H1 (cell line): ENCODE measurements around the gene CDCA3. TPM values are rescaled to one million over a fixed set of nuclear protein-coding genes. Genes with fewer than 3 reads are reported as not detected.

Experiments
- CTCF ChIA-PET: fragments of 300-600 bp; sonication (Branson Sonifier 250); formaldehyde crosslinking; loops from one replicate; lab custom pipeline; 2021; ENCODE audit not compliant: partially characterized antibody; lab: Charles Lee
- POLR2A ChIA-PET: fragments of 300-600 bp; sonication (Branson Sonifier 250); formaldehyde crosslinking; loops from one replicate; lab custom pipeline; 2021; ENCODE audit warnings: inconsistent platforms; ENCODE audit not compliant: partially characterized antibody; lab: Charles Lee
- DNase-seq, 2 experiments: peaks; one replicate each; pipeline versions ENCODE4 v3.0.0 to v3.0.0-alpha.2; 2010 to 2022; ENCODE audit warnings: low spot score in 2 of 2, low read depth in 1 of 2, mixed read lengths in 1 of 2
- FAIRE-seq: peaks from 2 replicates; lab custom pipeline; 2011; peaks lifted over from hg19 to GRCh38; lab: Jason Lieb, UNC
- H2AFZ ChIP-seq: 2 replicates; pipeline ENCODE4 v1.8.1; 2012; ENCODE audit warnings: low read length, inconsistent platforms
- H2AK5ac ChIP-seq: 2 replicates; pipeline ENCODE4 v1.6.1; 2013; ENCODE audit warnings: low read depth, low read length
- H2BK120ac ChIP-seq: replicated peaks from 2 replicates; pipeline ENCODE3; 2013; ENCODE audit warnings: low read depth, low read length, inconsistent platforms
- H2BK12ac ChIP-seq: 2 replicates; pipeline ENCODE4 v1.6.1; 2013; ENCODE audit warnings: low read depth, low read length
- H2BK15ac ChIP-seq: 2 replicates; pipeline ENCODE4 v1.6.1; 2013; ENCODE audit warnings: low read length
- H2BK20ac ChIP-seq: 2 replicates; pipeline ENCODE4 v1.6.1; 2013; ENCODE audit warnings: low read length
- H2BK5ac ChIP-seq: 2 replicates; pipeline ENCODE4 v1.6.1; 2013; ENCODE audit warnings: low read depth, low read length
- H3K14ac ChIP-seq: 2 replicates; pipeline ENCODE4 v1.6.1; 2013; ENCODE audit warnings: inconsistent platforms; ENCODE audit not compliant: insufficient read length
- H3K18ac ChIP-seq: 2 replicates; pipeline ENCODE4 v1.6.1; 2013; ENCODE audit warnings: low read length; ENCODE audit errors: extremely low read depth
- H3K23ac ChIP-seq: 2 replicates; pipeline ENCODE4 v1.6.1; 2013; ENCODE audit warnings: inconsistent platforms; ENCODE audit not compliant: insufficient read length
- H3K23me2 ChIP-seq: 2 replicates; pipeline ENCODE4 v1.6.1; 2013; ENCODE audit warnings: low read depth, low read length
- H3K27ac ChIP-seq: 2 replicates; pipeline ENCODE4 v1.6.1; 2011; ENCODE audit warnings: low read depth, low read length, inconsistent platforms
- H3K27me3 ChIP-seq, 4 experiments: replicated peaks in 1 of 4; 1 replicate in 1 of 4; 2 replicates in 3 of 4; pipeline versions ENCODE4 v1.6.1 to v1.8.1; 2011 to 2013; ENCODE audit warnings: low read length in 3 of 4, mild to moderate bottlenecking in 3 of 4, inconsistent platforms in 2 of 4, mixed read lengths in 2 of 4, moderate library complexity in 1 of 4; ENCODE audit not compliant: control insufficient read depth in 3 of 4, insufficient read depth in 3 of 4; ENCODE audit errors: extremely low read depth in 1 of 4
- H3K36me3 ChIP-seq, 4 experiments: 2 replicates each; pipeline versions ENCODE4 v1.6.1 to v1.8.1; 2011 to 2013; ENCODE audit warnings: mild to moderate bottlenecking in 4 of 4, low read length in 3 of 4, moderate library complexity in 2 of 4, control low read depth in 1 of 4, inconsistent platforms in 1 of 4; ENCODE audit not compliant: insufficient read depth in 4 of 4, control insufficient read depth in 2 of 4
- H3K4ac ChIP-seq: replicated peaks from 2 replicates; pipeline ENCODE3; 2013; ENCODE audit warnings: low read length, low read depth, mixed read lengths, inconsistent platforms; ENCODE audit not compliant: insufficient read length
- H3K4me1 ChIP-seq, 4 experiments: replicated peaks in 1 of 4; 1 replicate in 1 of 4; 2 replicates in 3 of 4; pipeline versions ENCODE4 v1.6.1 to v1.8.1; 2011 to 2013; ENCODE audit warnings: low read length in 3 of 4, inconsistent platforms in 2 of 4, mixed read lengths in 1 of 4; ENCODE audit not compliant: insufficient read depth in 4 of 4, control insufficient read depth in 3 of 4
- H3K4me2 ChIP-seq, 2 experiments: 2 replicates each; pipeline versions ENCODE4 v1.6.1 to v1.8.1; 2011 to 2013; ENCODE audit warnings: low read depth in 2 of 2, low read length in 2 of 2, control low read depth in 1 of 2, inconsistent platforms in 1 of 2, mild to moderate bottlenecking in 1 of 2; ENCODE audit not compliant: insufficient read depth in 1 of 2
- H3K4me3 ChIP-seq, 4 experiments: fragments of 200-600, 300-600 bp in 1 of 4; sonication (generic), shearing (Covaris generic), sonication (Bioruptor Twin) in 1 of 4; 2 replicates each; pipeline versions ENCODE4 v1.5.1 to v1.8.1; 2011 to 2016; ENCODE audit warnings: low read length in 4 of 4, low read depth in 3 of 4, control low read depth in 2 of 4, inconsistent platforms in 2 of 4, mild to moderate bottlenecking in 2 of 4, mixed read lengths in 1 of 4, moderate library complexity in 1 of 4; ENCODE audit not compliant: insufficient read depth in 2 of 4; ENCODE audit errors: extremely low read depth in 1 of 4
- H3K56ac ChIP-seq: replicated peaks from 2 replicates; pipeline ENCODE3; 2013; ENCODE audit warnings: low read depth, mild to moderate bottlenecking, mixed read lengths, low read length, inconsistent platforms; ENCODE audit not compliant: insufficient read length
- H3K79me1 ChIP-seq: 2 replicates; pipeline ENCODE4 v1.6.1; 2013; ENCODE audit warnings: low read depth, low read length, control low read depth
- H3K79me2 ChIP-seq, 2 experiments: 2 replicates each; pipeline versions ENCODE4 v1.6.1 to v1.8.1; 2012 to 2013; ENCODE audit warnings: low read length in 2 of 2, mild to moderate bottlenecking in 2 of 2, inconsistent platforms in 1 of 2; ENCODE audit not compliant: insufficient read depth in 2 of 2, control insufficient read depth in 1 of 2
- H3K9ac ChIP-seq, 4 experiments: replicated peaks in 1 of 4; 1 replicate in 1 of 4; 2 replicates in 3 of 4; pipeline versions ENCODE4 v1.6.1 to v1.8.1; 2011 to 2013; ENCODE audit warnings: low read depth in 3 of 4, low read length in 3 of 4, control low read depth in 2 of 4, mild to moderate bottlenecking in 2 of 4, moderate library complexity in 2 of 4, inconsistent platforms in 1 of 4; ENCODE audit errors: extremely low read depth in 1 of 4
- H3K9me3 ChIP-seq, 2 experiments: 2 replicates each; pipeline versions ENCODE4 v1.6.1 to v1.8.1; 2012 to 2013; ENCODE audit warnings: mild to moderate bottlenecking in 2 of 2, moderate library complexity in 2 of 2, control low read depth in 1 of 2, inconsistent platforms in 1 of 2, low read depth in 1 of 2, low read length in 1 of 2, mixed read lengths in 1 of 2; ENCODE audit not compliant: insufficient read depth in 2 of 2
- H4K20me1 ChIP-seq, 2 experiments: replicated peaks in 1 of 2; 2 replicates each; pipeline versions ENCODE3 to v1.8.1; 2011 to 2013; ENCODE audit warnings: inconsistent platforms in 2 of 2, low read length in 2 of 2, mild to moderate bottlenecking in 1 of 2; ENCODE audit not compliant: insufficient read depth in 2 of 2, control insufficient read depth in 1 of 2
- H4K5ac ChIP-seq: 2 replicates; pipeline ENCODE4 v1.6.1; 2013; ENCODE audit warnings: low read length, low read depth, mixed read lengths, inconsistent platforms; ENCODE audit not compliant: insufficient read length
- H4K8ac ChIP-seq: 2 replicates; pipeline ENCODE4 v1.8.0; 2013; ENCODE audit warnings: mild to moderate bottlenecking, moderate library complexity, low read length, inconsistent platforms; ENCODE audit not compliant: insufficient read depth; ENCODE audit errors: extremely low read depth
- H4K91ac ChIP-seq: replicated peaks from 2 replicates; pipeline ENCODE3; 2013; ENCODE audit warnings: low read length, mixed read lengths, inconsistent platforms; ENCODE audit not compliant: insufficient read length
- BCL11A ChIP-seq, 2 experiments: IDR thresholded peaks; one replicate each; pipeline ENCODE4 v1.6.1; 2011; ENCODE audit warnings: low read depth in 2 of 2, low read length in 2 of 2, mild to moderate bottlenecking in 2 of 2
- CTCF ChIP-seq, 3 experiments: IDR thresholded peaks; 1 replicate in 2 of 3; 2 replicates in 1 of 3; pipeline versions ENCODE4 v1.5.1 to v1.6.1; 2011; ENCODE audit warnings: low read length in 3 of 3, mild to moderate bottlenecking in 3 of 3, inconsistent platforms in 2 of 3, low read depth in 1 of 3, moderate library complexity in 1 of 3; ENCODE audit not compliant: insufficient read depth in 1 of 3; ENCODE audit errors: control extremely low read depth in 1 of 3
- SAP30 ChIP-seq: fragments of 300-600 bp; sonication (generic); IDR thresholded peaks from 2 replicates; pipeline ENCODE4 v1.7.1; 2012; ENCODE audit warnings: low read length, moderate library complexity, mild to moderate bottlenecking, inconsistent platforms; ENCODE audit not compliant: insufficient read depth, insufficient replicate concordance
- WGBS, 2 experiments: shearing (Covaris generic) in 1 of 2; methylation state at CpG; one replicate each; pipeline versions ENCODE4 v1.1.6 to v1.1.7; 2013 to 2015; ENCODE audit warnings: low lambda C conversion rate in 2 of 2, mixed read lengths in 2 of 2, inconsistent platforms in 1 of 2, low coverage in 1 of 2, missing lambda C conversion rate in 1 of 2; ENCODE audit not compliant: insufficient replicate concordance in 2 of 2, insufficient coverage in 1 of 2, insufficient read length in 1 of 2; ENCODE audit errors: extremely low coverage in 1 of 2, missing lambda C conversion rate in 1 of 2; 5-methylcytosine and 5-hydroxymethylcytosine counted together
- polyA plus RNA-seq, 7 experiments: library from polyadenylated mRNA; depleted of rRNA in 3 of 7; stranded (reverse) in 5 of 7; unstranded in 2 of 7; fragments of >200 nt in 5 of 7; fragments of 200-250 nt in 2 of 7; gene quantifications; 1 replicate in 5 of 7; 2 replicates in 1 of 7; 4 replicates in 1 of 7; pipeline versions ENCODE4 v1.2.1 to v1.2.3, GENCODE V29; 2011 to 2013; ENCODE audit warnings: missing spikeins in 2 of 7, mixed read lengths in 2 of 7
- total RNA-seq: library from RNA; stranded (reverse); fragmentation: NEBNext Ultra II Directional; extraction: Animal tissue kit (Norgen Biotek cat#: 25700); gene quantifications from 2 replicates; pipeline ENCODE4 v1.2.1, GENCODE V29; 2021

Gene CDCA3
- total and polyA plus RNA-seq, 2 of the 8 experiments (the other 6 are each of a cell fraction or from before 2014, with no cell fraction given), result 47.7 to 71.2 TPM

- H3K56ac ChIP-seq, result peak overlapping the region; percentile 22
- no peak for FAIRE-seq
- peaks cover 13% of the 10 kb centered on the region for H3K23me2 ChIP-seq
- no peak overlapping the region for H3K23ac ChIP-seq
- H2BK5ac ChIP-seq, result peak overlapping the region; percentile 60
- ChIA-PET CTCF (interaction anchor here (0.6 to 19.8 kb wide), 7 partner anchors 17 to 238 kb away, joined by 4 to 292 read pairs (median 10); partner anchors contain the start of genes GNB3, MLF2, P3H3 and SPSB2), POLR2A (interaction anchor here (0.6 to 25.7 kb wide), 19 partner anchors 17 to 528 kb away, joined by 3 to 588 read pairs (median 7); partner anchors contain the start of genes C12orf57, GAPDH, GNB3 and GPR162)
- H3K4me2 ChIP-seq, result peak overlapping the region; percentile 65 to 96
- H3K14ac ChIP-seq, result peak overlapping the region; percentile 57
- H2AFZ ChIP-seq, result no peak overlapping the region
- peak overlapping the region; percentile 79 to 94 (median 88) for H3K4me3 ChIP-seq
- H3K4ac ChIP-seq, result peak overlapping the region; percentile 59
- 0 out of 2 replicates have a peak overlapping the region, but pooled peaks have one; percentile 63 for H2BK15ac ChIP-seq
- no peak overlapping the region for H2BK120ac ChIP-seq
- H4K8ac ChIP-seq, result peak overlapping the region; percentile 45
- H3K36me3 ChIP-seq, result peaks cover 9 to 33% (median 23%) of the 10 kb centered on the region in 4 experiments; a peak in 7 of 8 replicates
- peak overlapping the region; percentile 22 to 55 (median 47) for H3K9ac ChIP-seq
- no peak overlapping the region; the same call in 1 of the 2 replicates for H3K27ac ChIP-seq
- H4K5ac ChIP-seq, result no peak overlapping the region
- no peak overlapping the region for H2BK20ac ChIP-seq
- DNase-seq, result no peak
- H2AK5ac ChIP-seq, result no peak overlapping the region
- H4K91ac ChIP-seq, result no peak overlapping the region
- peaks cover 0 to 29% of the 10 kb centered on the region in 2 experiments; a peak in 2 of 4 replicates for H3K79me2 ChIP-seq
- WGBS, 2 experiments, result 13% methylated on average over 16 of the region's 16 CpGs; no CpG with 5 or more reads in 1 of the 2 experiments
- H2BK12ac ChIP-seq, result no peak overlapping the region
- H3K4me1 ChIP-seq, result peaks cover 0 to 14% (median 3%) of the 10 kb centered on the region in 4 experiments; a peak in 5 of 7 replicates
- no peak overlapping the region for H3K18ac ChIP-seq
- H4K20me1 ChIP-seq, result peaks cover 0 to 3% of the 10 kb centered on the region in 2 experiments
- no peaks in the 10 kb centered on the region for H3K9me3 ChIP-seq
- no peak for TF ChIP-seq BCL11A (IDR thresholded peaks at IDR 0.05; ENCODE audit: low read depth in 2 of 2, low read length in 2 of 2)
- TF ChIP-seq SAP30, result peak; percentile 7
- TF ChIP-seq CTCF (IDR thresholded peaks at IDR 0.05; ENCODE audit: control extremely low read depth in 1 of 3, insufficient read depth in 1 of 3, low read depth in 1 of 3, low read length in 3 of 3), result no peak
- H3K27me3 ChIP-seq, result no peaks in the 10 kb centered on the region
- peaks cover 2% of the 10 kb centered on the region for H3K79me1 ChIP-seq
Measured at GRCh38 chr12:6850796-6851152, 312 bp downstream of the CDCA3 start.
